NCI-H460 (cell line): Measurements from ENCODE around the gene RAD50. TPM values are rescaled to one million over a fixed set of nuclear protein-coding genes. Genes with fewer than 3 reads are reported as not detected.
"Not testable (repeated sequence)": the region's sequence is repeated elsewhere in the genome, so short reads cannot be mapped to it uniquely, and the experiment has no call there.

Experiments
- DNase-seq: peaks from one replicate; pipeline ENCODE4 v3.0.0-alpha.2; 2016; ENCODE audit warnings: low read depth; ENCODE audit errors: extremely low read depth
- polyA plus RNA-seq: library from polyadenylated mRNA; depleted of rRNA; stranded (reverse); fragments of >200 nt; gene quantifications from 2 replicates; pipeline ENCODE4 v1.2.3, GENCODE V29; 2014; cell fraction: nucleus; rRNA removed
- total RNA-seq: library from RNA; depleted of rRNA; stranded (reverse); fragments of >200 nt; shearing (Covaris generic); gene quantifications from 2 replicates; pipeline ENCODE4 v1.2.3, GENCODE V29; 2014; rRNA removed

RAD50 gene
- 38.3 and 41.3 TPM in 2 replicates for total RNA-seq
- 7.6 and 14.2 TPM in 2 replicates for polyA plus RNA-seq

GRCh38 chr5:132556763-132557477 is at the start of gene RAD50:
RAD50 (plus strand) TSS chr5:132556977; CDS start chr5:132557325, 348 bp downstream.
- peak; percentile 89 for DNase-seq

GRCh38 chr5:132510076-132510475 is 46.7 kb upstream of the RAD50 start:
- no peak for DNase-seq

- not testable (repeated sequence) for DNase-seq
Measured at GRCh38 chr5:132513618-132514336, 43.0 kb upstream of the RAD50 start.

- not testable (repeated sequence) for DNase-seq
Measured at GRCh38 chr5:132522067-132522466, 34.7 kb upstream of the RAD50 start.

DNA sequence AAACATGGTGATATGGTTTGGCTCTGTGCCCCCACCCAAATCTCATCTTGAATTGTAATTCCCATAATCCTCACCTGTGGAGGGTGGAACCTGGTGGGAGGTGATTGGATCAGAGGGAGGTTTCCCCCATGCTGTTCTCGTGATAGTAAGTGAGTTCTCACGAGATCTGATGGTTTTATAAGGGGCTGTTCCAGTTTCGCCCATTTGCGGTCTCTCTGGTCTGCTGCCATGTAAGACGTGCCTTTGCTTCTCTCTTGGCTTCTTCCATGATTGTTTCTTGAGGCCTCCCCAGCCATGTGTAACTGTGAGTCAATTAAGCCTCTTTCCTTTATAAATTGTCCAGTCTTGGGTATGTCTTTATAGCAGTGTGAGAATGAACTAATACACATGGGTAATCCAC is 31.9 kb upstream of the RAD50 start:
- not testable (repeated sequence) for DNase-seq

- DNase-seq = no peak
Measured at GRCh38 chr5:132525299-132525724, 31.5 kb upstream of the RAD50 start.

- peak; percentile 70 for DNase-seq
Measured at GRCh38 chr5:132526290-132526973, 30.3 kb upstream of the RAD50 start.

DNA sequence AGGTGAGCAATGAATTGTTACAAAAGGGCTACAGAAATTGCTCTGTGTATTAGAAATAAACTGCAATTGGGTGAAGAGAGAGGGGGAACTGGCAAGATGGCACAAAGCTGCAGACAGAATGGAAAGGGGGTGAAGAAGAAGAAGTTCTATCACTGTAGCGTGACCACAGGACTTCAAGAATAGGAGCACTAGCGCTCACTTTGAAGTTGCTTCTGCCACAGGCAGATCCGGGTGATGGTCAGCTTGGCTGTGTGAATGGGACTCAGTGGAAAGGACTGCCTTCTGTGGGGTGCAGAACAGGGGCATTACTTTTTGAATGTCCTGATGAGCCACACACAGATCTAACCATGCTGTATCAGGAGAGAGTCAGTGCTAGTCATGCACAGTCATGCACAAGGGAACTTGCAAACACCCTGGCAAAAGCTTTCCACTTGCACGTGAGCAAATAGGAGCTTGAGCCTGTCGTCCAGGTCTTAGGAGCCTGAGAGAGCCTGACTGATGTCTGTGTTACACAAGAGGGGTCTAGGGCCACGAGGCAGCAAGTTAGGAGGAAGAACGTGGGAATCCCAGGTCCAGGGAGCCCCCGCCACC is 29.7 kb upstream of the RAD50 start:
- DNase-seq = no peak

DNA sequence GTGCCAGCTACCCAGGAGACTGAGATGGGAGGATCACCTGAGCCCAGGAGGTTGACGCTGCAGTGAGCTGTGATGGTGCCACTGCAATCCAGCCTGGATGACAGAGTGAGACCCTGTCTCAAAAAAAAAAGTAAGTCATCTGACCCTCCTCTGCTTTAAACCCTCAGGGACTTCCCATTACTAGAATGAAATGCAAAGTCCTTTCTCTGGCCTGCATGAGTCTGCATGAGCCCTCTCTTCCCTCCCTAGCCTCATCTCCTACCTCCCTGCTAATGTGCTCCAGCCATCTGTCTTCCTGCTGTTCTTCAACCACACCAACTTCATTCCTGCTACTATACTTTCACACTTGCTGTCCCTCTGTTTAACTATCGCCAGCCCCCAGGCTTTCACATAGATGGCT is 28.8 kb upstream of the RAD50 start:
- DNase-seq = no peak

DNA sequence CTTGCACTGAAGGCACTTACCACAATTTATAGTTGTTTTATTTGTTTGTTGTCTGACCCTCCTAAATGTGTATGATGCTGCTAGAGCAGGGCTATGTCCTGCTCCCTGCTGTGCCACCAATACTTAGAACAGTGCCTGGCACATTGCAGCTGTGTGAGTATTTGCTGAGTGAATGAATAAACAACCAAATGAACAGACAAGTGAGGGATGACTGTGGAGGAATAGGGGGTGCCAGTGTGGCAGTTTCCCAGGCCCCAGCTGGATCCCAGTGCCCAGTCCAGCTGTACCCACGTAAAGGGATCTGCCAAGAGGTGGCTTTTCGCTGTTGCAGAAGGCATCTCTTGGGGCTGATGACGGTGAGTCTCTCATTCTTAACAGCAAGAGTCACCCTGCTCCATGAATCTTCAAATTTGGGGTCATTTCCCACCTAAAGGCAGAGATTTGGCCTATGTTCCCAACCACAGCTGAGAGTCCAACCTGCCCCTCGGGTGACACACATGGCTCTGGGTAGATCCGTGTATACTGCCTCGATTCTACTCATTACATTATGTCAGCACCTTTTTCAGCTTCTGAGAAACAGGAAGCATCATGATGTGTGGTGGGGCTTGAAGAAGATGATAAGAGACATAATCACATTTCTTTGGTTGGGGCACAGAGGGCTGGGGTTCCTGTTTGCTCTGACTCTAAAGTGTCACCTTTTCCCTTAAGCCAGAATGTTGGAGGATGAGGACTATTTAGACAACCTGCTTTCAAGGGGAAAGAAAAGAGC is 27.7 kb upstream of the RAD50 start:
- DNase-seq = no peak

DNA sequence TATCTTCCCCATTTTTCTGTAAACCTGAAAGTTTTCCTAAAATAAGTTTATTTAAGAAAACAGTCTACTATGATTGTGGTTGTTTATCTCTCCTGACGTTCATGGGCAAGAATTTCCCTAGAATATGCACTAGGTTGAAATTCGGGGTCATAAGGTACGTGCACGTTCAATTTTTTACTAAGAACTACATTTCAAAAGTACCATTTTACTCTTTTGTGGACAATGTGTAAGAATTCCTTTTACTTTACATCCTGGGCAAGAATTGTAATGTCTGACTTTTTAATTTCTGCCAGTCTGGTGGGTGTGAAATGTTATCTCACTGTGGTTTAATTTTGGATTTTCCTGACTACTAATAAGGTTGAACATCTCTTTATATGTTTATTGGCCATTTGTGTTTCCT is 25.8 kb upstream of the RAD50 start:
- DNase-seq = no peak

- no peak for DNase-seq
Measured at GRCh38 chr5:132539716-132540115, 17.1 kb upstream of the RAD50 start.

DNA sequence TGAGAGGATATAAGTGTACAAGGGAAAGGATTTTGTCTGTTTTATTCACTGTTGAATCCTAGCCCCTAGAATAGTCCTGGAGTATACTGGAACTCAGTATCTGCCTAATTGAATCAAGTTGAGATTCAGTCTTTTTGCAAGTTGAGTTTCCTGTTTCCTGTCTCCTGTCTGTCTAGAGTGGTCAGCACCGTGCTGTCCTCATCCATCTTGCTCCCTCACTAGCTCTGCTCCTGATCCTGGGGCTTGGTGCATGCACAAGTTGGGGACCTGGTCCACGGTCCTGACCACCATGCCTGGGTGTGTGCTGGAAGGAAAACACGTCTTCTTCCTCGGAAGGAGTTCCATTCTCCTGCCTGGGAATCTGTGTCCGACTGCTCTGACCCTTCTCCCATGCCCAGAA is 16.6 kb upstream of the RAD50 start:
- DNase-seq = no peak

GRCh38 chr5:132540764-132541163 is 16.0 kb upstream of the RAD50 start:
- DNase-seq = no peak

DNA sequence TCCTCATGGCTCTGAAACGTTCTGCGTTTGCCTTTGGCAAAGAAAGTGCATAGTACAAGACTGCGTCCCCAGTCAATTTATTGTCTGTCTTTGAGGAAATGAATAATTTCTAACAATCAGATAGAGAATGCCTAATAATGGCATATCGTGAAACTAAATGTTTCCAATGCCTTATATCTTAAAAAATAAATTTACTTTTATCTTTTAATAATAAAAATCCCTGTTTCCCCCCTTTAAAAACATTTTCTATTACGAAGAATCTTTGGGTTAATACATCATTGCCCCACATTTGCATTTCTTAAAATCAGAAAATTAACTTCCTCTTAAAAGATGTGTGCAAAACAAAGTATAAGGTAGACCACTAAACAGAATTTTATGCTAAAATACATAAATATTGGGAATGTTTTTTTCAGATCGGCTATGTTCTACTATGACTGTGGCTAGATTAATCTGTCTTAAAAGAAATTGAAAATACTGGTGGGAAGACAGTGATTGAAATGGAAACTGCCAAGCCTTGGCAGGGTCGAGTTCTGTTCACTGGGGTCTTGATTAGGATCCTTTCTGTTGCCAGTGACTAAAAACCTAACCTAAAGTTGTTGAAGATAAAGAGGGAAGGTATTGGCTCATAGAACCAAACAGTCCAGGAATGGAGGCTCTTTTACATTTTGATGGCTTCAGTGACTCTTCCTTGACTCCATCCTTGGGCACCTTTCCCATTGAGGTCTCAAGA is 13.1 kb upstream of the RAD50 start, which contains the start of gene IL5:
Gene IL5 (minus strand): TSS at position 51 of the 730 bp plus-strand sequence. CDS start 44 bp downstream, at position 7.
- DNase-seq = no peak

DNA sequence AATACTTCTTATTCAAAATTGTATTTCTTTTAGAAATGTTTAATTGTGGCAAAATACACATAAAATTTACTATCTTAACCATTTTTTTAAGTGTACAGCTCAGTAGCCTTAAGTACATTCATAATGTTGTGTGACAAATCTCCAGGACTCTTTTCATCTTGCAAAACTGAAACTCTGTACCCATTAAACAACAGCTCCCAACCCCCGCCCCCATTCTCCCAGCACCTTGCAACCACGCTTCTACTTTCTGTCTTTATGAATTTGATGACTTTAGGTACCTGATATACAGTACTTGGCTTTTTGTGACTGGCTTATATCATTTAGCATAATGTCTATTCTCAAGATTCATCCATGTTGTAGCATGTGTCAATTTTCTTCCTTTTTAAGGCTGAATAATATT is 10.7 kb upstream of the RAD50 start:
- no peak for DNase-seq

DNA sequence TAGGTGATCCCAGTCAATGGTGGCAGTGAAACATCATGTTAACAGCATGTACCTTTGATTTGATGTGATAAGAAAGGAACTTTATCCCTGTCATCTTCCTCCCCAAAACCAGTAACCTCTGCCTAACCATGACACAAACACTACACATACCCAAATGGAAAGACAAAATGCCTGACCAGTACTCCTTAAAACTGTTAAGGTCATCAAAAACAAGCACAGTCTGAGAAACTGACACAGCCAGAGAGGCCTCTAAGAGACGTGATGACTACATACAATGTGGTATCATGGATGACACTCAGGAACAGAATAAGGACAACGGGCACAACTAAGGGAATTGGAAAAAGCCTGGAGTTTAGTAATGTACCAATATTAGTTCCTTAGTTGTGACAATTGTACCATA is 9.5 kb upstream of the RAD50 start:
- DNase-seq = no peak

- not testable (repeated sequence) for DNase-seq
Measured at GRCh38 chr5:132548834-132549233, 7.9 kb upstream of the RAD50 start.

- DNase-seq = no peak
Measured at GRCh38 chr5:132549576-132549975, 7.2 kb upstream of the RAD50 start.
